Astrocyte (in vitro differentiated cells and primary cell): Measurements from ENCODE around the gene SLC17A2.

Experiments
- CTCF ChIP-seq: IDR thresholded peaks from 2 replicates; pipeline ENCODE4 v1.5.1; 2011; ENCODE audit warnings: low read depth, mild to moderate bottlenecking, inconsistent platforms, low read length, moderate library complexity; ENCODE audit not compliant: insufficient read depth
- EZH2 ChIP-seq: IDR thresholded peaks from 2 replicates; pipeline ENCODE4 v1.6.1; 2012; ENCODE audit warnings: mild to moderate bottlenecking, low read length, inconsistent platforms; ENCODE audit not compliant: insufficient read depth

GRCh38 chr6:25921525-25922203, 8.8 kb downstream of the SLC17A2 start:
- no peak for TF ChIP-seq CTCF
- TF ChIP-seq EZH2, result no peak
